ENCODE data around the gene B3GALT4. TPM values are rescaled to one million over a fixed set of nuclear protein-coding genes. Genes with fewer than 3 reads are reported as not detected.
A peak's percentile ranks its signal among the peaks of the same experiment; 100 is the strongest.

B3GALT4 gene
- total and polyA plus RNA-seq, 2 of the 13 experiments (the other 11 are each of a cell fraction or from before 2014, with no cell fraction given), result 0.04 to 0.27 TPM

DNA sequence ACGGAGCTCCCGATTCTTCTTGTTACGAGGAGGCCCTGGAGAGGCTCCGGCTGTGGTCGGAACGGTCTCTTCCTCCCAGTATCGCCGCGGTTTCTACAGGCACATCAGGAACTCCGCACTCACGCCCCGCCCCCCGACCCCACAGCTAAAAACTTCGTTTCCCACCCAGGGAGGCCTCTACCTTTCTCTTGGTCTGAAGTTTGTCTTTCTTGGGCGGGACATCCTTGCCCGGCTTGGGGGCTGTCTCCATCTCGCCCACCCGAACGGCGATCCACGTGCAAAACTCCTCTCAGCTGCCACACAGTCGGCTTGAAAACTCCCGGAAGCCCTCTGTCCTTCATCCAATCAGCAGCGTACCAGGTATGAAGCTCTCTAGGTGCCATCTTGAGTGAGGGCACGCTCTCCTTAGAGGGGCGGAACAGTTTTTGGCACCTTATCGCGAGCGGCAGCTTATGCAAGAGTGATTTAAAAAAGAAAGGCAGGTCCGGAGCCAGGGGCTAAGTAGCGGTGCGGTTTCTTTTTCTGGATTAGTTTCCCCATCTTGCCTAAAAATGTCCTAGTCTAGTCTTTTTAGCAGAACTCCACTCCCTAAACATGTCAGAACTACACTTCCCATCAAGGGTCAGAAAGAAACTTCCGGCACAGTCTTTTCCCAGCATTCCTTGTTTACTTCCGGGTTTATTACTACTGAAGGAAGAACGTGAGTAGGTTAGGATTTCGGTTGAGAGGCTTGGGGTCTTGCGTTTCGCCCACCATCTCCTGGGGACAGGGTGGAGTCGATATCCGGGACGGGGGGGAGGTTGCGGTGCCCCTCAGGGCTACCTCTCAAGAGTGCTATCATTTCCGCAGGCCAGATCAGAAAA lies 12.2 kb downstream of the B3GALT4 start, which contains the start of the genes PFDN6 and WDR46 (continued):
- TF ChIP-seq ZNF530 (CRISPR knock-in tag; IDR thresholded peaks at IDR 0.05; ENCODE audit: low read depth) (no peak), ZNF280B (CRISPR knock-in tag; IDR thresholded peaks at IDR 0.05; ENCODE audit: borderline replicate concordance) (no peak), ZNF230 (CRISPR knock-in tag; IDR thresholded peaks at IDR 0.05) (no peak; the same call in none of the 2 replicates), DNMT1 (CRISPR knock-in tag; IDR thresholded peaks at IDR 0.05) (no peak), PLSCR1 (CRISPR knock-in tag; IDR thresholded peaks at IDR 0.05; ENCODE audit: borderline replicate concordance) (no peak), RELA (CRISPR knock-in tag; IDR thresholded peaks at IDR 0.05) (no peak), ZBTB1 (CRISPR knock-in tag; IDR thresholded peaks at IDR 0.05; ENCODE audit: borderline replicate concordance) (no peak), ZFP62 (CRISPR knock-in tag; IDR thresholded peaks at IDR 0.05) (no peak), ZNF570 (CRISPR knock-in tag; IDR thresholded peaks at IDR 0.05; ENCODE audit: borderline replicate concordance) (no peak), CHD2 (IDR thresholded peaks at IDR 0.05; ENCODE audit: low read depth, low read length) (peak; percentile 87), FOXP1 (IDR thresholded peaks at IDR 0.05) (no peak), FOXP1 (CRISPR knock-in tag; IDR thresholded peaks at IDR 0.05) (peak; percentile 52; the same call in 1 of the 2 replicates), ZNF136 (CRISPR knock-in tag; IDR thresholded peaks at IDR 0.05; ENCODE audit: low read depth) (no peak; the same call in 1 of the 2 replicates), EEA1 (CRISPR knock-in tag; IDR thresholded peaks at IDR 0.05; ENCODE audit: borderline replicate concordance) (peak; percentile 47; the same call in 1 of the 2 replicates), AFF4 (CRISPR knock-in tag; IDR thresholded peaks at IDR 0.05) (no peak), NCOA2 (CRISPR knock-in tag; IDR thresholded peaks at IDR 0.05) (0 out of 2 replicates have a peak, but pooled peaks have one; percentile 26), NFKBIZ (CRISPR knock-in tag; IDR thresholded peaks at IDR 0.05) (no peak), HIC2 (CRISPR knock-in tag; IDR thresholded peaks at IDR 0.05; ENCODE audit: low read depth) (no peak), ZNF563 (CRISPR knock-in tag; IDR thresholded peaks at IDR 0.05) (peak; percentile 19; the same call in 1 of the 2 replicates), MED13 (CRISPR knock-in tag; IDR thresholded peaks at IDR 0.05) (0 out of 2 replicates have a peak, but pooled peaks have one; percentile 52)
- TF ChIP-seq, protein P1, sequence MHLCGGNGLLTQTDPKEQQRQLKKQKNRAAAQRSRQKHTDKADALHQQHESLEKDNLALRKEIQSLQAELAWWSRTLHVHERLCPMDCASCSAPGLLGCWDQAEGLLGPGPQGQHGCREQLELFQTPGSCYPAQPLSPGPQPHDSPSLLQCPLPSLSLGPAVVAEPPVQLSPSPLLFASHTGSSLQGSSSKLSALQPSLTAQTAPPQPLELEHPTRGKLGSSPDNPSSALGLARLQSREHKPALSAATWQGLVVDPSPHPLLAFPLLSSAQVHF (CRISPR knock-in tag; IDR thresholded peaks at IDR 0.05), result no peak
